HG03521 (cell line): ENCODE results near the gene UXT.

Experiments used
- ATAC-seq: cut with Tn5 transposase; IDR thresholded peaks from one replicate; pipeline ENCODE4 v1.9.1; 2021; ENCODE audit warnings: mild to moderate bottlenecking, moderate library complexity; ENCODE audit not compliant: unreplicated experiment

The UXT gene

GRCh38 chrX:47649781-47650163, 9.2 kb downstream of the UXT start:
- ATAC-seq: no peak

GRCh38 chrX:47649271-47649670, 9.7 kb downstream of the UXT start:
- no peak for ATAC-seq

- ATAC-seq: no peak
Observed at GRCh38 chrX:47648376-47648775, 10.6 kb downstream of the UXT start.

DNA sequence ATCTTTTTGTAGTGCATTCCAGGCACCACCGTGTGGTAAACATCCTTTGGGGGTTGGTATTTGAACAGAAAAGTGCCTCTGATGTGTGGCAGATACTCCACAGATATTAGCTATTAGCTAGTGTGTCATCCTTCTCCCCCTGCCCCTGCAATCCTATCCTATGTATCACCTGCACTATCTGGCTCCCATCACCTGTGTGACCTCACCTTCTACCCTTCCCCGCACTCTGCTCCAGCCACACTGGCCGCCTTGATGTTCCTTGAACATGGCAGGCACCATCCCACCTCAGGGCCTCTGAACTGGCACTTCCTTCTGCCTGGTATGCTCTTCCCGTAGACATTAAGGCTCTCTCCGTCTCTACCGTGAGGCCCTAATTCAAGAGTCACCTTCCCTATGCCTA, 12.3 kb downstream of the UXT start:
- no peak for ATAC-seq

DNA sequence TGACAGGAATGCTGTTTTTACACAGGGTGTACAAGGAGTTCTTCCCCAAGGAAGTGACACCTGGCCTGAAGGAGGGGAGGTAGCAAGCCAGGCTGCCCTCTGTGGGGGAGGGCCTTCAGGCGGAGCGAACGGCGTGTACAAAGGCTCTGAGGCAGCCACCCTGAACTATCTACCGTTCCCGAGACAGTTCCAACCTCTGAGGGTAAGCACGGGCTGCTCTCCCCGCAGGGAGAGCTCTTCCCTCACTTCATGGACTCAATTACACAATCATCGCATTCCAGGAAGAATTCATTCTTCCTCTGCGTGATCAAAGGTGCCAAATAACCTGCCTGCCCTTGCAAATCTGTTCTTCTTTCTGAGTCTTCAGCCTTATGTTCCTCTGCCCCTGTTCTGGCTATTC, 13.4 kb downstream of the UXT start:
- no peak for ATAC-seq

- ATAC-seq: no peak
Observed at GRCh38 chrX:47644557-47645091, 14.4 kb downstream of the UXT start.

- no peak for ATAC-seq
Observed at GRCh38 chrX:47643926-47644325, 15.1 kb downstream of the UXT start.

DNA sequence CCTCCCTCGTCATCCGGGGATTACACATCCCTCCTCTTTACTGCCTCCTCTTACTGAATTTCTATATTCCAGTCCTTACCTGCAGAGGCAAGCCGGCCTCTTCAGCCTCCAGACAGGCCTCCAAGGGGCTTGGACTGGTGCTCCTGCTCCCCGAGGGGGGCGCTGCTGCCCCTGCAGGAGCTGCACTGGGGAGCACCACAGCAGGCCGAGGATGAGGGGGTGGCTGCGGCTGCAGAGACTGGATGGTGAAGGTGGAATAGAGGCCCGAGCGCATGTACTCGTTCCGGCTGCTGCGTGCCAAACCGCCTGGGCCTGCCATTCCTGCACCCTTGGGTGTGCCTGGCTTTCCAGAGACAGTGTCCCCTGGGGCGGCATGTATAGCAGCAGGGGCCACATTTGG, 20.2 kb downstream of the UXT start:
- no peak for ATAC-seq

DNA sequence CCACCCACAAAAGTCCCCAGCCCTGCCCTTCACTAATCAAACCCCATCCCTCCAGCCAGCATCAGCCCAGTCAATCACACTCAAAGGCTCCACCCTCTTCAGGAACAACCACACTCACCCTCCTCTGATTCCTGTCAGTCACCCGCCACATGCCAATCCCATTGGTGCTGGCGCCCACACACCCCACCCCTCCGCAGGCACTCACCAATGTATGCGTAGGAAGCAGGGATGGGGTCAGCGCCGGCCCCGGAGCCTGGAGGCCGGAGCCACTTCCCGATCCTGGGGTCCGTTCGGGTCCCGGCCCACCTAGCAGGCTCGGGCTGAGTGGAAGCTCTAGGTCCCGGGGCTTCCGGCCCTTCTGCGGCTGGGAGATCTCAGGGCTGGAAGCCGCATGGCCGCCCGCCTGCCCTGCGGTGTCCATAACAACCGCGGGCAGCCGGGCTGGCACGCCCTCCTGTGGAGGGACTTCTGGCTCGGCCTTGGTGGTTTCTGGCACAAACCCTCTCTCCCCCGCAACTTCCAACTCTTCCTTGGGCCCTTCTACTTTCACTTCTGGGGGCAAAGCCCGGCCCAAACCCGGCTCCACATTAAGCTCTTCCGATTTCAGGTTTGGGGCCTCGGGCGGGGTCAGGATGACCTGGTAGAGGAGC, 21.3 kb downstream of the UXT start:
- peak; percentile 79 for ATAC-seq

GRCh38 chrX:47634871-47635575, 24.0 kb downstream of the UXT start:
- ATAC-seq: no peak

DNA sequence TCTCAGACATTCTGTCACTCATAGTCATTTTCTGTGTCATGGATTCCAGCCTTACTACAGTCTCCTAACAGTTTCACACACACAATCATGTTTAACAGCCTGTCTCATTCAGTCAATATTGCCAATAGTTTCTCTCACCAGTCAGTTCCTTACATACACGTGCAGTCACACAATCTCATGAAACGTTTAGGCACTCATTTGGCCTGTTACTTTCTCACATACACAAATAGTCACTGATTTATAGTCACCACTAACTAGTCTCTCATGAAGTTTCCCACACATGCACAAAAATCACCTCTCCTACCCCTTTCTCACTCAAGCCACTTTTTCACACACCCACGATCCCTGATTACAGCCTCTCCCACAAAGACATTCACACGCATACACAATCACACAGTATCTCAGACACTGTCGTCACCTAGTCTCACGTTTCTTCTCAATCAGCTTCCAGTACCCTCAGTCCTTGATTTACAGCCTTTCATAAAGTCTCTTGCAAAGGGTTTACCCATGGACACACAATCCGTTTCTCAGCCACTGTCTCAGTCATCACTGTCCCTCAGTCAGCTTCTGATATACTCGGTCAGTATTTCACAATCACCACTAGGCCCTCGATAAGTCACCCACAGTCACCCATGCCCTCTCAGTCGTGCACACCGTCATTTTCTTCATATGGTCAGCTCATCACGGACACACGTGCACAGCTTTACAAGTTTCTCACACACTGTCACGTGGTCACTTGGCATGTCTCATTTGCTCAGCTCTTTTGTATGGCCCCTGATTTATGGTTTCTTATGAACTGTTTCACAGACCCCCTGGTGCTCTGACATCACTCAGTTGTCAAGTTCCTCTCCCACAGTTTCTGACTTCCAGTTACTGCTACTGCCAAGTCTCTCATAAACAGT, 25.0 kb downstream of the UXT start:
- no peak for ATAC-seq

- ATAC-seq: no peak
Observed at GRCh38 chrX:47632666-47633065, 26.3 kb downstream of the UXT start.

DNA sequence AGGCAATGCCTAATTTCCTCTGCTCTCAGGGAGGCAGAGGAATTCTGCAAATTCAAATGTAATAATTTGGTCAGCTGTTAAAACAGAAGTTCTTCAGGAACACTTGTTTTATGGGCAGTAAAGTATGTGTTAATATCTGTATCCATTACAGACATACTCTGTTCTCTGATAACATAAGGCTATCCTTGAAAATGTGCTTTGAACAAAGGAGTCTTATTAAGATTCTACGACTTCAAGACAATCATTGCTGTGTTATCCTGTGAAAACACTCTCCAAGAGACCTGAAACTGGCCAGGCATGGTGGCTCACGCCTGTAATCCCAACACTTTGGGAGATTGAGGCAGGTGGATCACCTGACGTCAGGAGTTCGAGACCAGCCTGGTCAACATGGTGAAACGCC, 27.3 kb downstream of the UXT start:
- no peak for ATAC-seq

DNA sequence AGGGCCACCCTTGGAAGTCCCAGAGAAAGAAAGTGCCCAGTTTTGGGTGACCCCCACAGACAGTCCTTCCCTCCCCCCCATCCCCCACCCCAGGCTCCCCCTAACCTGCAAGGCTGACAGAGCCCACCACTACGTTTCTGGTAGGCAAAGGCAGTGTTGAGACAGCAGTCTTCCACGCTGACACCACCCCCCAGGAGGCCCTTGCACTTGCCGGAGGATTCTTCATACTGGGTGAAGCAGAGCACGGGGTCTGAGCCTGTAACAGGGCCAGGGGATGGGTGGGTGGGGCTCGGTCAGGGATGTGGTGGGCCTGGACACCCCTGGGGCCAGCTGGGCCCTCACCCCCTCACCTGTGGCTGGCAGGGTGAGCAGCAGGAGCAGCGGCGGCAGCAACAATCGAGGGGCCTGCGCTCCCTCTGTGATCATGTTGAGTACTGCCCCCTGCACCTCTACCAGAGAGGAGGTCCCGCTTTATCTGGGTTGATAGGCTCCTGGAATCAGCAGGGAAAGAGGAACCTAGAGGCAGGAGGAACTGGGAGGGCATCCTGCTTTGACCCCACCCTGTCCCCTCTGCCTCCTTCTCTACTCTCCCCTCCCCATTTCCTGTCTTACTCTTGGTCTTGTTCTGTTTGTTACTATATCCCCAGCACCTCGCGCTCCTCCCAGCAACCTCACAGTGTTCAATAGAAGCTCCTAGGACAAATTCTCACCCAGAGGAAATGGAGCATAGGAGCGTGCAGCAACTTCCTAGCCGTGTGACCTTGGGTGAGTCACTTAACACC, 29.4 kb downstream of the UXT start, which contains the start of gene CFP:
CFP (minus strand) TSS at position 512 of the 782 bp plus-strand sequence; CDS start at position 426, 86 bp downstream.
- no peak for ATAC-seq

DNA sequence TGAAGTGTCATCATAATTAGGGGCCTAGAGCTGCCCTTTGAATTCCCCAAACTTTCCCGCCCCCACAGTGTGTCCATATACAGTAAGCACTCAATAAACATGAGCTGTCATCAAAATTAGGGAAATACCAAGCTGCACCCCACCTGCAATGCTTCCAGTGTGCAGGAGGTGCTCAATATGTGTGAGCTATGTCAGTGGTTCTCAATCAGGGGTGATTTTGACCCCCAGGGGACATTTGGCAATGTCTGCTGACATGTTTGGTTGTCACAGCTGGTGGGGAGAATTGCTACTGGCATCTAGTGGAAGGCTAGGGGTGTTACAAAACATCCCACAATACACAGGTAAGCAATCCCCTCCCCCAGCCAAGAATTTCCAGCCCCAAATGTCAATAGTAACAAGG, 30.0 kb downstream of the UXT start:
- ATAC-seq: no peak

GRCh38 chrX:47625365-47625764, 33.6 kb downstream of the UXT start:
- no peak for ATAC-seq

GRCh38 chrX:47623540-47624027, 35.4 kb downstream of the UXT start:
- no peak for ATAC-seq

DNA sequence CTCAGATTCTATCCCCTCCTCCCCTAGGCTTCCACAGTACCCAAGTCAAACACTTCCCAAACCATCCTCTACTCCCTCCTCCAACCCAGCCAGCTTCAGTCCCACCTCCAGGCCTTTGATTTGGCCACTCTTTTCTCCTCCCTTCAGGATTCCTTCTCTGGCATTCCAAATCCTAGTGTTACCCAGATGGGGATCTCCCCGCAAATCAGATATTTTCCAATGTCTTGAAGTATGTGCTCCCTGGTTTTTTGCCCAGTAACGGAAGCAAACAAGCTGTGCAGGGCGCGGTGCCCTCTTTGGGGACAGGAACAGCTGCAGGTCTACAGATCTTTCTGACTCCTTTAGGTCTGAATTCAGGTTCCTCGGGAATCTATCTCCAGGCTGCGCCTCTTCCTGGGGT, 37.1 kb downstream of the UXT start:
- no peak for ATAC-seq

GRCh38 chrX:47620303-47620685, 38.7 kb downstream of the UXT start:
- ATAC-seq: no peak

- peak; percentile 79 for ATAC-seq
Observed at GRCh38 chrX:47619486-47620302, 39.3 kb downstream of the UXT start, which contains the start of gene SYN1. SYN1 (minus strand) TSS chrX:47619857; CDS start chrX:47619728, 129 bp downstream.
